Stimulated activated naive CD8-positive, alpha-beta T cell treated with anti-CD3 and anti-CD28 coated beads, Interleukin-15, Interleukin-2, amounts not matched to agents 100 U/mL and 50 U/mL, for 24 hours (primary cell): Measurements from ENCODE around the gene C22orf23.
A peak's percentile ranks its signal among the peaks of the same experiment; 100 is the strongest.

ENCODE experiments used
- ATAC-seq: fragments of 150-1000 bp; cut with Tn5 transposase; one replicate; pipeline ENCODE4 v1.10.0; 2021
- DNase-seq: peaks from one replicate; pipeline ENCODE4 v3.0.0; 2021

Gene C22orf23

GRCh38 chr22:37953437-37954179, at the start of gene C22orf23, which contains the start of gene POLR2F:
C22orf23 (minus strand) TSS chr22:37953601; CDS start chr22:37953149, 452 bp downstream.
POLR2F (plus strand) TSS chr22:37953699; CDS start chr22:37953788, 89 bp downstream.
- DNase-seq = peak; percentile 97
- peak; percentile 98 for ATAC-seq

DNA sequence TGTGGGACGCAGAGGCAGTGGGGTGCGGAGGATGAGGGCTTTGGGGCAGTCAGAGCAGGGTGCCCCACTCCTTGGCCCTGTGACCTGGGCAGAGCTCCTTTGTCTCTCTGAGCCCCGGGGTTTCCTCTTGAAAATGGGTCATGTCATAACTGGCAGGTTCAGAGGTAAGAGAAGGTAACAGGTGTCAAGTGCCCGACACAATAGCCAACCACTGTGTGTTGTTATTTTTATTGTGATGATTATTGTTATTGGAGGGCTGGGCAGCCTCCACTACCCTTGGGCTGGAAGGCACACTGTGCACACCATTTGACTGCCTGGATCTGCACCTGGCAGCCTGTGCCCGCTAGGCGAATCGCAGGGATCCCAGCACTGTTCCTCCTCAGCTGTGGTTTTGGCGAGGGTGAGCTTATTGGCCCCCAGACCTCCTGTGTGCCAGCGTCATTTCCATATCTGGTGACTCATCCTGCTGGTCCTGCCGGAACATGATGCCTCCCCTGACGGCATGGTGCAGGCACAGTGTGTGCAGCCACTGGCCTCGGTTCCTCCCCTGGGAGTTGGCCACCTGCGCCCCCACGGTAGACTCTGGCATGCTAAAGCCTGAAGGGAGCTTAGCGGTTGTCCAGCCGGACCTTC, 46.4 kb upstream of the C22orf23 start:
- DNase-seq = no peak
- no peak for ATAC-seq

DNA sequence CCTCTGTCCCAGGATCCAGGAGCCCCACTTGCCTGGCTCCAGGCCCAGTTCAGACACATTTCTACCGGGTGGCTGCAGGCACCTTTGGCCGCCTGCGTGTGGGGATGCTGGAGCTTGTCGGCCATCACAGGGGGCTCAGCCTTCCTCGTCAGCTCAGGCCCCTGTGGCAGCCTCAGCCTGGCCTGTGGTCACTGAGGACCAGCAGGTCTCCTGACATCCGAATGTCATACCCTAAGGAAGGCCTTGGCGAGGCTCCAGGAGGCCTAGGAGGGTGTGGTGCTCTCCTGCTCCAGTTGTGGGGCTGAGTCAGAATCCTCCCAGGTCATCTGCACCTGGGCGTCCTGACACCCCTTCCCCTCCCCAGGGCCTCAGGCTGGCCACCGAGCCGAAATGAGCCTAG, 45.8 kb upstream of the C22orf23 start:
- DNase-seq = no peak
- ATAC-seq = no peak

DNA sequence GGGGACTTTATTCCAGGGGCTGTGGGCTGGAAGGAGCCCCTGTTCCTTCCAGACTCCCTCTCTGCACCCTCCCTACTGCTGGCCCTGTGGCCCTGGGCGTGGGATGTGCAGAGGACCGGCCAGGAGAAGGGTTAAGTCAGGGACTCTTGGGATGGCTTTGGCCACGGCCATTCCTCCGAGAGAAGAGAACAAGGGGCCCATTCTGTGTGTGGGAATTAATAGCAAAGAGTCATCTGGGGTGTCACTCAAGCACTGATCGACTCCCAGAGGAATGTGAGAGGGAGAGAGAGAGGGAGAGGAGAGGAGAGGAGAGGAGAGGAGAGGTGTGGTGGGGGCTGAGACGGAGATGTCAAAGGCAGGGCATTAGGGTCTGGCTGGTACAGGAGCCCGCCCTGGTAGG, 45.1 kb upstream of the C22orf23 start:
- DNase-seq (no peak), ATAC-seq (no peak)

DNA sequence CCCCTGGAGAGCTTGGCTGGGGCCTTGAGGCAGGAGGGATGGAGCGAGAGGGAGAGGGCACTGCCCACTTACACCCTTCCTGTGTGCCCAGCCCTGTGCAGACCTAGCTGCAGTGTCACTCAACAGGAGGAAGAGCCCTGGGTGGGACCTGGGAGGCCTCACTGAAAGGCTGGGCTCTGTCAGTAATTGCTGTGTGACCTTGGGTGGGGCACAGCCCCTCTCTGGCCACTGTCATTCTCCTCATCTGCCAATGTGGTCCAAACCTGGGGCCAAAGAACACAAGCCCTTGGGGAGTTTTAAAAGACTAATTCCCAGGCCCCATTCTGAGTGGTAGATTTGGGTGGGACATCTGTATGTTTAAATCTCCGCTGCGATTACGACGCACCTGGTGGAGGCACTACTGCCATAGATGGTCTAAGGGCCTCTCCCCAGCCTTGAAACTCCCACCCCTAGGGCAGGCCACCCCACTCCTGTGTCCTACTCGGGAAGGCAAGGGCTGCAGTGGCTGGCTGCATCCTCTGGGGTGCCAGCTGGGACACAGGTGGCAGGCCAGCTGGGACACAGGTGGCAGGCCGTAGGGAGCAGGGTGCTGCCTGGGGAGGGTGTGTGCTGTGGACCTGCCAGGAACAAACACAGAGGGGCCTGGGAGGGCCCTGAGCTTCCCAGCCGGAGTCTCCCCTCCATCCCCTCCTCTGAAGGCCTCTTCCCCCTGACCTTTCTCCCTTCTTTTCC, 43.3 kb upstream of the C22orf23 start:
- DNase-seq (no peak), ATAC-seq (no peak)

DNA sequence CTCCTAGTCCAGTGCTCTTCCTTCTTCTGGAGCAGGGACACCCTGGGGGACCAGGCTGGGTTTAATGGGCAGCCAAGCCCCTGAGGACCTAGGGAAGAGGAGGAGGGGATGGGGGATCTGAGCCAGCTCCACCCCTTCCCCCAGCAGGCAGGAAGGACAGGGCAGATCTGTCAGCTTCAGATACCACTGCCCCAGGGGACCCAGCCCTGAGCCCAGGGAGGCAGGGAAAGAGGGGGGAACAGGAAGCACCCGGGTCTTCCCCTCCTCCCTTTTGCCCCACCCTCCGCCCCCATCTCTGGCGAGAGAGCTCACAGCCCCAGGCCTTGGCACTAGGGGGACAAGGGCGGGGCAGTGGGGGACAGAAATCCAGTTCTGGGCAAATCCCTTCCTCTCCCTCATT, 42.7 kb upstream of the C22orf23 start:
- DNase-seq = peak; percentile 12
- ATAC-seq = no peak

GRCh38 chr22:37995460-37995859, 42.1 kb upstream of the C22orf23 start:
- ATAC-seq (no peak), DNase-seq (no peak)

GRCh38 chr22:37994982-37995381, 41.6 kb upstream of the C22orf23 start:
- no peak for DNase-seq
- ATAC-seq = no peak

- DNase-seq (no peak), ATAC-seq (no peak)
Measured at GRCh38 chr22:37994049-37994448, 40.6 kb upstream of the C22orf23 start.

GRCh38 chr22:37991731-37992442, 38.5 kb upstream of the C22orf23 start:
- DNase-seq = no peak
- no peak for ATAC-seq

GRCh38 chr22:37990862-37991261, 37.5 kb upstream of the C22orf23 start:
- DNase-seq = no peak
- no peak for ATAC-seq

DNA sequence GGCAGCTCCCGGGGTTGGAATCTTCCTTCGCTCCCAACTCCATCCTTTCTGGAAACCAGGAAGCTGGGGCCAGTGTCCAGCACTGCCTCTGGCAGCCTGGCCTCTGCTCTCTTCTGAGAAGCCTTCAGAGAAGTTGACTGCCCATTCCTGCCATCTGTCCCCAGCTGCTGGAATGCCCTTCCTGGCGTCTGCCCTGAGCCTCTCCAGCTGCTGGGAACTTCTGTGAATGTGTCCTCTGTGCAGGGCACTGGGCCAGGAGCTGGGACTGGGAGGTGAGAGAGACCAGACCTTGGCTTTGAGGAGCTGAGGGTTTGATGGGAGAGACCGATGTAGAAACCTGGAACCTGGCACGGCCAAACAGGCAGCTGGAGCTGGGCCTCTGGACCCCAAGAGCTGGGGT, 36.9 kb upstream of the C22orf23 start:
- DNase-seq (no peak), ATAC-seq (no peak)

DNA sequence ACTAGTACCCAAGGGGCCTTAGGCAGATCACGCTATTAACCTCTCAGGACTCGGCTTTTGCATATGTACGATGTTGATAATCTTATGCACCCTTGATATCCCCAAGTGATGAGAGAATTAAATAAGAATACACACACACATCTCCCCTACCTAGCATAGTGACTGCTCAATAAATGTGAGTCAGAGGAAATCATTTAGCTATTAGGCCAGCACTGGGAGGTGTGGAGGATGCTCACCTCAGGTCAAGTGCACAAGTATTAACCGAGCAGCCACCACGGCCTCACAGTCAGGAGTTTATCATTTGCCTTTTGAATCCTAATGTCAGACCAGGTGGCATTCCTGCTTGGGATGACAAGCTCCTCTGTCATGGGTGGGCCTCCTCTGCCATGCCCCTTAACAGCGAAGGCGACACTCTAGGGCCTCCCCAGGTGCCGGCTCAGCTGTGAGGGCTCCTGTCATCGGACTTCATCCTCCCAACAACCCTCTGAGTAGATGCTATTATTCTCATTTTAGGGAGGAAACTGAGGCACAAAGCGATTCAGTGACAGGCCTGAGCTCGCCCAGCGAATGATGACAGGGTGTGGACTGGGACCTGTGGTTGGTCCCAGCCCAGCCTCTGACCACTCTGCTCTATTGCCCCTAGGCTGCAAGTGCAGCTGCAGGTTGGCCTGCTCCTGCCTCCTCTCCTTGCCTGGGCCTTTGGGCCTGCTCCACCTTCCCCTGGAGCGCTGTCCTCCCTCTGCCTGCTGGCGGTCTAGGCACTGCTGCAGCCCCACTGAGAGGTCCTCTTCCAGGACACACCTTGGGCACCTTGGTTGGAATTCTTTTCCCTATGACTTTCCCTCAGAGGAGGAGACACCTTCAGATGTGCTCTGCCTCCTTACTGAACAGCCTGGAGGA, 36.0 kb upstream of the C22orf23 start:
- no peak for DNase-seq
- no peak for ATAC-seq

DNA sequence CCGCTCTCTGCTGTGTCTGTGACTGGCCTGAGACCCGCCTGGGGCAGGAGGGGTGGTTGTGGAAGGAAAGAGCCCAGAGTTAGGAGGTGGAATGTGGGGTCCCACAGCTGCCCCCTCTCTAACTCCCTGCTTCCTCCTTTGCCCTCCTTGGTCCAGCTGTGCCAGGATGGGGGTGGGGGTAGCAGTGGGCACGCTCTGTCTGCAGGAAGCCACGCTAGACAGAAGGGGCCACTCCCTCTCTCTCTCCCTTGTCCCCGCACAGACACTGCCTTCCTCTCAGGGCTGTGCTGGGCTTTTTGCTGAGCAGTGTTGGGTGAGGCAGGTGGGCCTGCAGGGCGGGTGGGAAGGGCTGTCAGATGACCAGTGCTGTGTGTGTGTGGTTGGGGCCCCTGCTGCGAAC, 33.0 kb upstream of the C22orf23 start:
- ATAC-seq = no peak

GRCh38 chr22:37985751-37986281, 32.4 kb upstream of the C22orf23 start:
- no peak for DNase-seq
- no peak for ATAC-seq

More for the DNA sequence above, 33.0 kb upstream of the C22orf23 start:
- no peak for DNase-seq

DNA sequence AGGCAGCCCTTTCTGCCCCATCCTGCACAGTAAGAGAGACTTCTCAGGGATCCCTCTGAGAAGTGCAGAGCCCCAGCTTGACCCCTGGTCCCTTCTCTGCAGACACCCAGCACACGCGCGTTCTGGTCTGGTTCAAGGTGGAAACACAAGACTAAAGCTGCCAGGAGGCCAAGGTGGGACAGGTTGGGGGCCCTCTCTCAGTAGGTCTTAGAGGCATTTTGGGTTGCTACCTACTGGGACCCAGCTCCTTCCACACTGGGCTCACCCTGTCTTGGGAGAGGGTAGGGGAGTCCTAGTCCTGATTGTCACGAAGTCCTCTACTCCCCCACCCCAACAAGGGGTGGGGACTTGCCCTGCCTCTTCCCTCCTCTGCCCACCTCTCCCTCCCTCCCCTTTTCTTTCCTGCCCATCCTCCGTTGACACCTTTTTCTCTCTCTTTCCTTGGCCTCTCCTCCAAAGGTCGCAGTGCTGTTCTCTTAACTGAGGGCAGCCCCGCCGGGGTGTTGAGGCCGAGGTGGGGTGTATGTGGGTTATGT, 31.7 kb upstream of the C22orf23 start:
- no peak for ATAC-seq
- no peak for DNase-seq

DNA sequence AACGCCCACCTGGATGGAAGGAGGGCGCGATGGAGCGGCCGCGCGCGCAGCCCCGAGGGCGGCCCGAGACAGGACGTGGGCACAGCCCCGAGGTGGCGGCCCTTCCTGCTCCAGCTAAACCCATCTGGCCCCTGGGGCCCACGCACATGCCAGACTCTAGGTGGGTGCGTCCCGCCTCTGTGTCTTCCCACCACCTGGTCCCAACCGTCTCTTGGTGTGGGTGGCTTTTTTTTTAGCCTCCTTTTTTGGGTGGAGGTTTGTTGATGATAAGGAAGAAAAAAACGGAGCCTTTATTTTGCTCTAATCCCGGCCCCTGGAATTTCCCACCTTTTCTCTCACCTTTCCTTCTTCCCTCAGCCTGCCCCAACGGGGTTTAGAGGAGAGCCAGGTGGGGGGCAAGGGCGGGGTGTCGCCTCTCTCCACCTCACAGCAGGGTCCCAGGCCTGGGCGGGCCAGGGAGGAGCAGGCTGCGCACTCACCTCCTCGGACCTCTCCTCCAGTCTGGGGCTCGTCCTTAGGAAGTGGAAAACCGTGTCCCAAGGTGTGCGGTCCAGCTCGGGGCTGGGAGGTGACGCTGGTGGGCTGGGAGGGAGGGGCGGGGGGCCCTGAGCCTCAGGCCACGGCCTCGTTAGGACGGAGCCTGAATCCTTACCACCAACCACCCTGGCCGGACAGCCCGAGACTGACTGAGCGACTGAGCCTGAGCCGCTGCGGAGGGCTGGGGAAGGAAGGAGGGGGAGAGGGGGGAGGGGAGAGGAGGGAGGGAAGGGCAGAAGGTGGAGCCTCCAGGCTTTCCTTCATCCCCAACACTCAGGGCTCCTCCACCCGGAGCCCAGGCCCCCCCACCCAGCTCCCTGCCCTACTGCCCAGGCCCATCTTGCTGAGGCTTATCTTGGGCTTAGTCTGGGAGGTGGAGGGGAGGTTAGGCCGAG, 30.7 kb upstream of the C22orf23 start, which contains the start of gene SOX10:
TSS of gene SOX10 (minus strand) at position 696 of the 932 bp plus-strand sequence. CDS start 771 bp downstream, outside the sequence.
- DNase-seq (no peak), ATAC-seq (no peak)

GRCh38 chr22:37982938-37983859, 29.8 kb upstream of the C22orf23 start:
- ATAC-seq (no peak), DNase-seq (no peak)
